GM19468 (cell line): ENCODE results near the gene SLC30A2.
"Not testable (repeated sequence)": the region's sequence is repeated elsewhere in the genome, so short reads cannot be mapped to it uniquely, and the experiment has no call there.

Source experiments
- ATAC-seq: cut with Tn5 transposase; IDR thresholded peaks from one replicate; pipeline ENCODE4 v1.9.1; 2021; ENCODE audit warnings: mild to moderate bottlenecking, moderate library complexity, moderate number of reproducible peaks; ENCODE audit not compliant: unreplicated experiment; ENCODE audit errors: extremely low read depth

The SLC30A2 gene, protein sequence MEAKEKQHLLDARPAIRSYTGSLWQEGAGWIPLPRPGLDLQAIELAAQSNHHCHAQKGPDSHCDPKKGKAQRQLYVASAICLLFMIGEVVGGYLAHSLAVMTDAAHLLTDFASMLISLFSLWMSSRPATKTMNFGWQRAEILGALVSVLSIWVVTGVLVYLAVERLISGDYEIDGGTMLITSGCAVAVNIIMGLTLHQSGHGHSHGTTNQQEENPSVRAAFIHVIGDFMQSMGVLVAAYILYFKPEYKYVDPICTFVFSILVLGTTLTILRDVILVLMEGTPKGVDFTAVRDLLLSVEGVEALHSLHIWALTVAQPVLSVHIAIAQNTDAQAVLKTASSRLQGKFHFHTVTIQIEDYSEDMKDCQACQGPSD

DNA sequence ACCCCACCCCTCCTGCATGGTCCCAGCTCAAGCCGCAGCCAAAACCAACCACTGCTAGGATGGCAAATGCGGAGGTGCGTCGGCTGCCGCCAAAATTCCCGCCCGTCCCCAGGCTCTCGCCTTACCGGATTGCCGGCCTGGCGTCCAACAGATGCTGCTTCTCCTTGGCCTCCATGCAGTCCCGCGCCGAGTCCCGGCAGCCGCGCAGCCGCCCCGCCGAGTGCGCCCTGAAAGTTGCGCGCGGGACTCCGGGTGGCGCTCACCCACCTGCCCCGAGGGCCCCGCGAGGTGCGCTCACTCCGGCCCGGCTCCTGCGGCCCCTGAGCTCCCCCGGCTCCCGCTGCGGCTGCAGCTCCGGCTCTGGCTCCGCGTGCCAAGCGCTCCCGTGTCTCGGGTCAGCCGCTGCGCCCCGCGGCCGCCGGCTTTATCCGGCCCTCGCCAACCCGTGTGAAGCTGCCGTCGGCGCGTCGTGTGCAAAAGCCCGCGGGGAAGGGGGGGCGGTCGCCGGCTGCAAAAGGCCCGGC, at the start of gene SLC30A2:
Gene SLC30A2, minus strand, starts transcription at position 397 of the 524 bp plus-strand sequence. Its CDS starts 222 bp downstream, at position 175.
- no peak for ATAC-seq

DNA sequence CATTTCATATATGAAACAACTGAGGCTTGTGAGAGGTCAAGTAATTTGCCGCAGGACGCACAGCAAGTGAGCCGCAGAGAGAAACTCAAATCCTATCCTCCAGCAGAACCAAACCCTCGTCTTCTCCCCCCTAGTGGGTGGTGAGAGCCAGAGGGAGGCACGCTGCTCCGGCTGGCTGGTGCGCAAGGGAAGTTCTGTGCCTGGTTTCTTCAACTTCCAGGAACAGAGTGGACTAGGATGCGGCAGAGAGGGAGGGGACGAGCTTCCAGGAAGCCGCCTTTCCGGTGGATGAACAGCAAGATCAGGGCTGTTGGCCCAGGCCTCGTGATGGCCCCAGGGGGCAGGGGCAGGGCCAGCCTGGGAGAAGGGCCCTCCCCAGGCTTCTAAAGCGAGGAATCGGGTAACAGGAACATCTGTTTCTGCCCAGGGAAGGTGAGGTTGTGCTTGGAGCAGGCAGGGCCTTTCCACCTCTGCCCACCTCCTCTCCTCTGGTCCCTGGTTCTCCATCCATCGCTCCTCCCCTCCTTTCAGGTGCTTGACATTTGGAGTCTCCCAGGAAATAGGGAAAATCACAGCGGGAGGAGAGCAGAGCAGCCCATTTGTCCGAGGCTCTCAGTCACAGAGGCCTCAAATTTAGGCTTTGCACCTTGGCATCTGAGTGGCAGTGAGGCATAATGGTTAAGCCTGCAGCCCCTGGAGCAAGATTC, 48.9 kb upstream of the SLC30A2 start:
- no peak for ATAC-seq

DNA sequence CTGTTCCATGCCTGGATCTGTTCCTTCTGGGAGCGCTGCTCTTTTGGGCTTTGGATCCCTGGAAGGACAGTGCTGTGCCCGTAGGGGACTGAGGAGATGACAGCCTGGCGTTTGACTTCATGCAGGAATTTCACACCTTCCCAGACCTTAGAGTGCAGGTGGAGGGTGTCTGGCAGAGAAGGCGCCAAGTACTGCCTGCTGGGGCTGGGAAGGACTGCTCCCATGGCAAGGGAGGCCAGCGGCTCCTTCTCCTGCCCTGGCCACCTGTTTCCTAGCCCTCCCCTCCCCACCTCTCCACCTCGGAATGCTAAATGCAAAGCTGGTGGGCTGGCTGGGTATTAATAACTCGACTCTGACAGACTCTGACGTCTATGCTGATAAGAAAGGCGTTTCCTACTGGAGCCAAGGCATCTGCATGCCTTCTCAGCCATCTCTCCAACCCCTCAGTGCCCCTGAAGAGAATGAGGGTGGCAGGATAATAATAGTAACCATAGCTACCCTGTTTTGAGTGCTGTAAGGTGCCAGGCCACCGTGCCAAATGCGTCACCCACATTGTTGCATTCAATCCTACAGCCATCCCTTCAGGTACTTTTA, 48.3 kb upstream of the SLC30A2 start:
- no peak for ATAC-seq

DNA sequence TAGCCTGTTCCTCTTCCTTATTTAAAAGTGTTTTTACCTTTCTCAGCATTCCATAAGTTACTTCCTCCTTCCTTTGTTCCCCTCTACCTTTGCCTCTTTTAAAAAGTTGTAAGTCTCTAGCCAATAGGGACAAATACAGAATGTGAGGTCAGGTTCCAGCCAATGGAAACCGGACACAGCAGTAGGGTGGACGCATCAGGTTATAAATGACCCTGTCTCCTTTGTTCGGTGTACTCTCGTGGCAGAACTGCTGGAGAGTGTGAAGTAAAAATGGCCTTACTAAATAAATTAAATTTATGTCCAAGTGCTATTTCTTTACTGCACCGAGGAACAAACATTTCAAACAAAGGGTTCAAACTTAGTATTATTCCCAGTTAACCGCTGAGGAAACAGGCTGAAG, 47.7 kb upstream of the SLC30A2 start:
- not testable (repeated sequence) for ATAC-seq

DNA sequence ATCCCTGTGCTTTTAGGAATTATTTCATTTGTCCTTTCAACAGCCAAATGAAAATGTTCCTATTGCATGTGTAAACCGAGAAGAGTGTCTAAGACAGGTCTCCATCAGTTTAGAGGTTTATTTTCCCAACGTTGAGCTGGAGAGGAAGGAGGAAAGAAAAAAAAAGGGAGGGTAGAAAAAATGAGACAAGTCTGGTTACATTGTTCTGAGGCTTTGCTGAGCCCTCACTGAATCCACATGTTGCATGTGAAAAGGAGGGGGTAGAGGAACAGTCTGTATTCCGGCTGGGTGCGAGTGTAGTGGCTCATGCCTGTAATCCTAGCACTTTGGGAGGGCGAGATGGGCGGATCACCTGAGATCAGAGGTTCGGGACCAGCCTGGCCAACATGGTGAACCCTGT, 46.5 kb upstream of the SLC30A2 start:
- no peak for ATAC-seq

DNA sequence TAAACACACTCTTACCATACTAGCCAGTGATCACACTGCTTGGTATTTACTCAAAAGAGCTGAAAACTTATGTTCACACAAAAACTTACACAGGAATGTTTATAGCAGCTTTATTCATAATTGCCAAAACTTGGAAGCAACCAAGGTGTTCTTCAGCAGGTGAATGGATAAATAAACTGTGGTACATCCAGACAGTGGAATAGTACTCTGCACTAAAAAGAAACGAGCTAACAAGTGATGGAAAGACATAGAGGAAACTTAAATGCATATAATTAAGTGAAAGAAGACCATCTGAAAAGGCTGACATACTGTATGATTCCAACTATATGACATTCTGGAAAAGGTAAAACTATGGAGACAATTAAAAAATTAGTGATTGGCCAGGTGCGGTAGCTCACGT, 45.0 kb upstream of the SLC30A2 start:
- ATAC-seq: no peak

DNA sequence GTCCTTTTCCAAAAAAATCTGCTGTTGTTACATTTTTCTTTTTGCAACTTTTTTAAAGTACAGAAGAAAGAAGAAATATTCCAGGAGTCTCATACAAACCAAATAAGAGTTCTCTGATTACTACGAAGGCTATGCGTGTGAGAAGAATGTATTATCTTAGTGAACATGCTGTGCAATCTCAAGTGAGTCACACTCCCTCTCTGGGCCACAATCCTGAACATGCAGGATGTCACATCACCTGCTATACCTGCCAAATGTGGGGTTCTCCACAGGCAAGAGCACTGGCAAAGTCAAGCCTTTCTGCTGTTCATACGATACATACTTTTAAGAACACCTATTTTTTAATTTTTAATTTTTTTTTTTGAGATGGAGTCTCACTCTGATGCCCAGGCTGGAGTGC, 43.2 kb upstream of the SLC30A2 start:
- ATAC-seq: no peak

DNA sequence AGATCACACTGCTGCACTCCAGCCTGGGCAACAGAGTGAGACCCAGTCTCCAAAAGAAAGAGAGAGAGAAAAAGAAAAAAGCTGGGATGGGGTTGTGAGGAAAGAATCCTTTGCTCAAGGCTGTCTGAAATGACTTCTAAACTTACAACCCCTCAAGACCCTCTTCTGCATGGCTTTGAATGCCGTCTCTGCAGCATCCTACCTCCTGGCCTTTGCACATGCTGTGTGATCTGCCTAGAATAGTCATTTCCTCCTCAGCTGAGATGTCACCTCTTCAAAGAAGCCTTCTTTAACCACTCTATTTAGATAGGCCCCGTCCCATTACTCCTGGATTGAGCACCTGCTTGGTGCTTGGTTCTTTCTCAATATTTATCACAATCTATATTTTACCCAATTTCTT, 38.9 kb upstream of the SLC30A2 start:
- ATAC-seq: no peak

DNA sequence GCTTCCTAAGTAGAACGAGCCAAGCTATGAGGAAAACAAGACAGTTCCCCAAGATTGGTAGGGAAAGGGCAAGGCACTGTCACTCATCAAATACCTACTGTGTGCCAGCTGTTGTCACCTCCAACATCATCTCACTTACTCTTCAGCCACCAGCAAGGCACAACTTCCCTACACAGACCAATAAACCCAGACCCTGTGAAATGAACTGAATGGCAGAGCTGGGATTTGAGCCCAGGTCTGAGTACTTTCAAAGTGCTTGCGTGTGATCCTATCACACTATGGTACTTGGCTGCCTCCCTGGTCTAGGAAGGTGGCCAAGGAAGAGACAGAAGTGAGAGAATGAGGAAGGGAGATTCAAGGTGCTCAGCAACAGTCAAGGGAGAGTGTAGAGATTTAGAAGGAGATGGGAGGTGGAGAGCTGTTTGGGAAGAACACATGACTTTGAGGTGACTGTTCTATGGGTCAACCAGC, 38.2 kb upstream of the SLC30A2 start:
- no peak for ATAC-seq

DNA sequence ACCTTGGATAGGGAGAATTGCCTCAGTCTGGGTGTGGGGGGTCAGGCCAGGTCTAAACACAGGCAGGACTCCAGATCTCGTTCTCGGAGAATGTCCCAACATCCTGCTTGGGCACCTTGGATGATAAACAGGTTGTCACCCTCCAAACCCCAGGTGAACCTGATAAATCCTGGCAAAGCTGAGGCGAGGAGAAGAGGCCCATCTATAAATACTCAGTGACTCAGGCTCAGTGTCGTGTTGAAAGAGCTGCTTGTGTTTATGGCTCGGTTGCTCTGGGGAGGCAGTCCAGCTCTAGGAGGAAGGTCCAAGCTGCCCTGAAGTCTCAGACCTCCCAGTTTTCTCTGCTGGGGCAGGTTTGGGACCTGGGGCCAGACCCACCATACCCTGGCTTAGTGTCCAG, 37.3 kb upstream of the SLC30A2 start:
- no peak for ATAC-seq

DNA sequence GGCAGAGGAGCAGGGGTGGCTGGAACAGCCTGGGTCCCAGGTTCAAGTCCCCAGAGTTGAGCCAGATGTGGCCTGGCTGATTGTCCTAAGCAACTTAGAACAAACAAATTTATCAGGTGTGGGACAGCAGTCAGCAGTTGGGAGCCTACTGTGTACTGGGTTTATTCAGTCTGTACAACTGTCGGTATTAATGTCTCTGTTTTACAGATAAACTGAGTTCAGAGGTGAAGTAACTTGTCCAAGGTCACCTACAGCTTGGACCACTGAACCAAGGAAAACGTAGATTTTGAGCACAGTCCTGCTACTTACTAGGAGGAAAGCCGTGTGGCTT, 36.1 kb upstream of the SLC30A2 start:
- no peak for ATAC-seq

DNA sequence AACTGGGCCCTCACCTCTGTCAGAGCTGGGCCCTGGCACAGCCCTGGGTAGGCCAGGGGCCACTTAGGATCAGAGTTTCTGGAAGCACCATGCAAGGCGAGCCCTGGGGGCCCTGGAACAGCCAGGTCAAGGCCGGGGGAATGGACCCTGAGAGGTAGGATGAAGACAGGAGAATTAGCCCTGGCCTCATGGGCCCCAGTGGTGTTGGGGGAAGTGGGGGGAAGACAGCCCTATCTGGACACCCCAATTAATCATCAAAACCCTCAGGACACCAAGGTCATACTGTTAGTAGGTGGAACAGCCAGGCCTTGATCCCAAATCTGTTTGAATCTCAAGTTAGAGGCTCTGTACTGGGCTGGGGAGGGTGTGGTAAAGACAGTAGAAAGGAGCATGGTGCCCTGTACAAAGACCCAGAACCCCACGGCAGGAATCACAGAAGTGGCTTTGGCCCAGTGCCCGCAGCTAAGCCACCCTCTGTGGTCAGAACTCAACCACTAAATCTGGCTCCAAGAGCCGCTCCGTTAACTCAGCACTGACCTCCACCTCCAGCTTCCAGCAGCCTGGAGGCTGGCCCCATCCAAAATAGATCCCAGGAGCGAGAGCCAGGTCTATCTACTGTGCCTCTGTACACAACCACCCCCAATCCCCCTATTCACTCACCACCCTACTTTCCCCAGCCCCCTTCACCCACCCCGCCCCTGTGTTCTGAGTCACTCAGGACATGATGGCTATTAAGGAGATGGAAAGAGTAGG, 35.5 kb upstream of the SLC30A2 start:
- ATAC-seq: no peak

DNA sequence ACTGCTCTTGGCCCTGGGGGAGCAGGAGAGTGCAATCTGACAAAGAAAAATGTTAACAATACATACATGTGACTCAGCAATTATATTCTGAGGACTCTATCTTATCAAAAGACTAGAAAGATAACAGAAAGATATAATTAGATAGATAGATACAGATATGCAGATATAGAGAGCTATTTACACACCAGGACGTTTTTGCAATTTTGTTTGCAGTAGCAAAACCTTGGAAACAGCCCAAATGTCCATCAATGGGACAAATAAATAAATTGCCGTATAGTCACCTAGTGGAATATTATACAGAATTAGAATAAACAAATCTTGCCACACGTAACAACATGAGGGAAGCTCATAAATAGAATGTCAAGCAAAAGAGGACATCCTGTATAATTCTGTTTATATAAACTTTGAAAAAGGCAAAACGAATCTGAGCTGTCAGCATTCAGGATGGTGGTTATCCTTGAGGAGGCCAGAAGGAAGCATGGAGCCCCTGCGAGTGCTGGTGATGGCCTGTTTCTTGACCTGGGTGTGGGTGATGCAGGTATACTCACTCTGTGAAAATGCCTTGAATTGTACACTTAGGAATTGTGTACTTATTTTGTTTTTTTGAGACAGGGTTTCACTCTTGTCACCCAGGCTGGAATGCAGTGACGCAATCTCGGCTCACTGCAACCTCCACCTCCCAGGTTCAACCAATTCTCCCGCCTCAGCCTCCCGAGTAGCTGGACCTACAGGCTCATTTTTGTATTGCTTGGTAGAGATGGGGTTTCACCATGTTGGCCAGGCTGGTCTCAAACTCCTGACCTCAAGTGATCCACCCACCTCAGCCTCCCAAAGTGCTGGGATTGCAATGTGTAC, 34.3 kb upstream of the SLC30A2 start:
- ATAC-seq: no peak

DNA sequence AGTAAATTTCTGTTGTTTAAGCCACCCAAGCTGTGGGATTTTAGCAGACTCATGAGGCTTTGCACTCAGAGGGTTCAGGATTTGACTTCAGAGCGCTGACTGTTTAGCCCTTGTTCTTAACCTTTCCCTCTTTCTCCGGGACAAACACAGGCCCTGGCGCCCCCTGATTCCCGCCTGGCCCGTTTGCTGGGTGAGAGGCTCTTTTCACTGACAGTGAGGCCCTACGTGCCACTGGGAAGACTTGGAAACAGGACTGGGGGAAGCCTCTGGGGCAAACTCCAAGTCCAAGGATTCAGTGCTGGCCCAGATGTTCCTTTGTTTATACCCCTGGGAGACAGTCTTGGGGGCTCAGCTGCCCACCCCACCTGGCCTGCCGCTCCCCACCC, 33.3 kb upstream of the SLC30A2 start:
- ATAC-seq: no peak

DNA sequence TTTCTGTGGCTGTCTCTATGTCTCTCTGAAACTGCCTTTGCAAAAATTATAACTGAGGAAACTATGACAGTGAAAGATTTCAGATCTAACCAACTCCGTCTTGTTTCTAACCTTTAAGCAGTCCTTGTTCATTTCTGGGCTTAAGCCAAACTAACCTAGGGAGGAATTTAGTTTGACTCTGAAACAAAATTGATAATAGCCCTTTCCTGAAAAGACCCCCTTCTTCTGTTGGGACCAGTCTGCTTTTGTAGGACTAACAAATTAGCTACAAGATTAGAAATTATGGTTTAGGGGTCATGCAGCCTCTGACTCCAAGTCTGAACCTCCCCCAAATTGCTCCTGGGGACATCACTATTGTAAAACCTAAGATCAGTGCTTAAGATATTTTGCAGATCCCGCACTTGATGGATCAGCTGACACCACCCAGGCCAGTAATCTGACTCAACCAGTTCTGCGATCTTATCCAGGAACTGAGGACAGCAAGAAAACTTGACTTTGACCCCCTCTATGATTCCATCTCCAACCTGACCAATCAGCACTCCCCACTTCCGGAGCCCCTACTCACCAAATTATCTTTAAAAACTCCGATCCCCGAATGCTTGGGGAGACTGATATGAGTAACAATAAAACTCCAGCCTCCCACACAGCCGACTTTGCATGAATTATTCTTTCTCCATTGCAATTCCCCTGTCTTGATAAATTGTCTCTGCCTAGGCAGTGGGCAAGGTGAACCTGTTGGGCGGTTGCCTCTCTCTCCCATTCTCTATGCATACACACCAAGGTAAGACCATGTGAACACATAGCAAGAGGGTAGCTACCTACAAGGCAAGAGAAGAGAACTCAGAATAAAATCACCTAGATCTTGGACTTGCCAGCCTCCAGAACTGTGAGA, 32.6 kb upstream of the SLC30A2 start:
- no peak for ATAC-seq

DNA sequence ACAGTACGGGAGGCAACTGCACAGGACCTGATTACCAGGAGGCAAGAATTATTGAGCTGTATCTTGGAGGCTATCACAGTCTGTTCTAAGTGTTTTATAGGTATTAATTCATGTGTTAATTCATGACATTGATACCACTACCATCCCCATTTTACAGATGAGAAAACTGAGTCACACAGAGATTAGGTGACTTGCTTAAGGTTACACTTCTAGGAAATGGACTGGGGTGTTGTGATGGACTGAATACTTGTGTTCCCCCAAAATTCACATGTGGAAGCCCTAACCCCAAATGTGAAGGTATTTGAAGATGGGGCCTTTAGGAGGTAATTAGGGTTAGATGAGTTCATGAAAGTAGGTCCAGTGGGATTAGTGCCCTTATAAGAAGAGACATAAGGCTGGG, 31.6 kb upstream of the SLC30A2 start:
- no peak for ATAC-seq

DNA sequence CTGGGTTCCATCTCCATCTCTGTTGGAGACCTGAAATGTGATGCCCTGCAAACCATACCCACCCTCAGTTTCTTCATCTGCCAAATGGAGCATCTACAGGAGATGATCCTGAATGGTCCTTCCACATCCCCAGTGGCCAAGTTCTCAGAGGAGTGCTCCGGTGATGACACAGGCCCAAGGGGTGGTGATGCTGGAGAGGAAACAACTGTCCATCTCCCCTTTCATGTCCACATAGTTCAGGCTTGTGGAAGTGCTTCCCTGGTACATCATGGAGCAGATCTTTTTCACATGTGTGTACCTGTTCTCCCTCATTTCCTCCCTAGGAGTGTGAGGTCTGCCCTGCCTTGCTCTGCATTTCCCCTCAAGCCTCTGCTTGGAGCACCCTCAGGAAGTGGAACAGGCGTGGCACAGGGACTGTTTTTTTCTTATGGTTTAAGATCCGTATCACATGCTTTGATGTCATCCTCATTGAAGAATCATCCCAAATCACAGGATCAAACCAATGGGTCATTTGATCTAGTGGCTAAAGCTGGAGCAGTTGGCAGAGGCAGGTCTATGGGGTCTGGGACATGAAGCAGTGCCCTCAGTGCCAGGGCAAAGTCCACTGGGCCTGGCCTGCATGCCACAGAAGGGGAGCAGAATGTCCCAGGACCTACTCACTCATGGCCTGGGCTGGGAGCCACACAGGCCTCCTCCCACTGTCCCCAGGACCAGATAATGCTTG, 29.7 kb upstream of the SLC30A2 start:
- ATAC-seq: no peak

DNA sequence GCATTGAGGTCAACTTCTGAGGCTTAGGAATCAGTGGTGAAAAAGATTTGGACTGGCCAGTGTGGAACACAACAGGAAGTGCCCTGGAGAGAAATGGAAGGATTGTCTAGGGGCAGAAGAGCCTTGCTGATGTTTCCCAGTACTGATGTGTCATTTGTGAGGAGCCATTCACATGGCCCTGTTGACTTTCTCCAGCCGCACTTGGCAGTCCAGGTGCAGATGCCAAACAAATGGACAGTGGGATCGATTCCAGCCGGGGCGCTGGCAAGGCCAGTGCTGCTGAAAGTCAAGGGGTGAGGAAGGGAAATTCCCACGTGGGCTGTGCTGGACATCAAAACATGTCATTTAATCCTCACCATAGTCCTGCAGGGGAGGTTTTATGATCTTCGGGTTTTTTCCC, 26.4 kb upstream of the SLC30A2 start:
- no peak for ATAC-seq
